Skeletal muscle tissue (tissue), 4 donors: ENCODE measurements around the gene FRMD4A. TPM values are rescaled to one million over a fixed set of nuclear protein-coding genes. Genes with fewer than 3 reads are reported as not detected.
"Not testable (repeated sequence)": the region's sequence is repeated elsewhere in the genome, so short reads cannot be mapped to it uniquely, and the experiment has no call there.

Source experiments
- H3K27ac ChIP-seq: one replicate; pipeline ENCODE4 v1.7.0; 2013; ENCODE audit warnings: mild to moderate bottlenecking, low read depth, low read length, inconsistent platforms
- H3K27me3 ChIP-seq, 3 donors: one replicate each; pipeline ENCODE4 v1.7.0; 2013; ENCODE audit warnings: low read length in 3 of 3; ENCODE audit not compliant: control insufficient read depth in 3 of 3, insufficient read depth in 3 of 3
- H3K36me3 ChIP-seq, 3 donors: one replicate each; pipeline ENCODE4 v1.7.0; 2013; ENCODE audit warnings: low read length in 3 of 3; ENCODE audit not compliant: control insufficient read depth in 3 of 3, insufficient read depth in 3 of 3
- H3K4me1 ChIP-seq, 3 donors: one replicate each; pipeline ENCODE4 v1.7.0; 2013; ENCODE audit warnings: low read length in 3 of 3, mild to moderate bottlenecking in 3 of 3; ENCODE audit not compliant: control insufficient read depth in 3 of 3, insufficient read depth in 3 of 3
- H3K4me3 ChIP-seq, 3 donors: one replicate each; pipeline ENCODE4 v1.7.0; 2013; ENCODE audit warnings: low read length in 3 of 3
- H3K9ac ChIP-seq, 3 donors: one replicate each; pipeline ENCODE4 v1.7.0; 2013; ENCODE audit warnings: low read length in 3 of 3, mild to moderate bottlenecking in 3 of 3, moderate library complexity in 2 of 3, low read depth in 1 of 3
- H3K9me3 ChIP-seq, 3 donors: one replicate each; pipeline ENCODE4 v1.7.0; 2013; ENCODE audit warnings: low read length in 3 of 3; ENCODE audit not compliant: control insufficient read depth in 3 of 3
- total RNA-seq: library from RNA; depleted of rRNA; stranded (reverse); fragments of >200 nt; gene quantifications from one replicate; pipeline ENCODE4 v1.2.3, GENCODE V29; 2014
- donor health status: Osteomylitis.

The FRMD4A gene
- total RNA-seq, 1 donor from 2014 or later = 19.3 TPM

- Histone ChIP-seq H3K36me3 (no peaks in the 10 kb centered on the region), H3K4me3 (no peak overlapping the region), H3K9me3 (no peaks in the 10 kb centered on the region), H3K4me1 (peaks cover 19 to 36% (median 34%) of the 10 kb centered on the region in 3 donors), H3K9ac (no peak overlapping the region), H3K27ac (peak overlapping the region; percentile 47), H3K27me3 (no peaks in the 10 kb centered on the region)
Observed at GRCh38 chr10:13839030-13839429, 491.7 kb downstream of the FRMD4A start.

- H3K36me3 ChIP-seq = no peaks in the 10 kb centered on the region
- no peaks in the 10 kb centered on the region for H3K9me3 ChIP-seq
- no peak overlapping the region for H3K4me3 ChIP-seq
- H3K4me1 ChIP-seq = peaks cover 19 to 34% (median 34%) of the 10 kb centered on the region in 3 donors
- H3K9ac ChIP-seq = no peak overlapping the region
- no peaks in the 10 kb centered on the region for H3K27me3 ChIP-seq
- peak overlapping the region; percentile 58 for H3K27ac ChIP-seq
Observed at GRCh38 chr10:13837966-13838365, 492.8 kb downstream of the FRMD4A start.

GRCh38 chr10:13834581-13835286, 496.0 kb downstream of the FRMD4A start:
- Histone ChIP-seq H3K9me3 (no peaks in the 10 kb centered on the region), H3K36me3 (no peaks in the 10 kb centered on the region), H3K27me3 (peaks cover 0 to 3% (median 0%) of the 10 kb centered on the region in 3 donors), H3K27ac (peak overlapping the region; percentile 34), H3K4me1 (peaks cover 24 to 40% (median 35%) of the 10 kb centered on the region in 3 donors), H3K9ac (peak overlapping the region in 1 of 3 donors; percentile 25), H3K4me3 (peak overlapping the region in 1 of 3 donors; percentile 18)

DNA sequence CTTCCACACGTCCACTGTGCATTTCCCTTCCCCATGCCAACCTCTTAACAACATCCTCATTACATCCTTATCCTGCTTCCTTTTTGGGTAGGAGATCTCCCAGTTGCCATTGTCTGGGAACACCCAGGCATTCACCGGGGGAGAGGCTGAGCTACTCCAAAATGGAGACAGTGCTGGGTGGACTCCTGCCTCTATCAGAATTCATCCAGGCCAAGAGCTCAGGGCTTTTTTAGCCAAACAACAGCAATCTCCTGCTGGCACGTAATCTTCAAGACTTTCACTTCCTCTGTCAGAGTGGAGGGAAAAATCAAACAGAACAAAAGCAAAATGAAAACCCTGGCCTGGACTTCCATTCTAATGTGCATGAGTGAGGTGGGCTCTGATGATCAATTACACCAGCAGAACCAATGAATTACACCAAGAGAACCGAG, 499.0 kb downstream of the FRMD4A start:
- Histone ChIP-seq H3K9ac (no peak overlapping the region), H3K9me3 (no peaks in the 10 kb centered on the region), H3K36me3 (no peaks in the 10 kb centered on the region), H3K27ac (peak overlapping the region; percentile 64), H3K27me3 (peaks cover 0 to 3% (median 2%) of the 10 kb centered on the region in 3 donors), H3K4me1 (peaks cover 16 to 29% (median 18%) of the 10 kb centered on the region in 3 donors), H3K4me3 (no peak overlapping the region)

DNA sequence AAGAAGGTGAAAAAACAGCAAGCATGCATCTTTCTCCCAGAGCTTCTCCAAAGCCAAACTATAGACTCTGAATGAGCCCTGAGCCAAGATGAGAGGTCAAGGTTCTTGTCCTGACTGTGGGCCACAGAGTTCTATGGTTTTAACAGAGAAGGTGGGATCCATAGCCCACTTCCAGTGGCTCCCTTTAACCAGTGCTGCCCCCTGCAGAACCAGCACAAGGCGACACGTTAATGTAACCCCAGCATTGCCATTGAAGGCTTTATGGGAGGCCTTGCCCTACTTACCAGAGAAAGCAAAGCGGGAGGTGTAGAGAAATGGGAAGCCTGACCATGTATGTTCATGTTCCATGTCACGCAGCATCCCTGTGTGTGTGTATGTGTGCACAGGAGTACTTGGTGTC, 500.3 kb downstream of the FRMD4A start:
- Histone ChIP-seq H3K36me3 (no peaks in the 10 kb centered on the region), H3K9ac (no peak overlapping the region), H3K4me3 (no peak overlapping the region), H3K4me1 (peaks cover 16 to 25% (median 17%) of the 10 kb centered on the region in 3 donors), H3K9me3 (no peaks in the 10 kb centered on the region), H3K27ac (no peak overlapping the region), H3K27me3 (peaks cover 0 to 3% (median 2%) of the 10 kb centered on the region in 3 donors)

DNA sequence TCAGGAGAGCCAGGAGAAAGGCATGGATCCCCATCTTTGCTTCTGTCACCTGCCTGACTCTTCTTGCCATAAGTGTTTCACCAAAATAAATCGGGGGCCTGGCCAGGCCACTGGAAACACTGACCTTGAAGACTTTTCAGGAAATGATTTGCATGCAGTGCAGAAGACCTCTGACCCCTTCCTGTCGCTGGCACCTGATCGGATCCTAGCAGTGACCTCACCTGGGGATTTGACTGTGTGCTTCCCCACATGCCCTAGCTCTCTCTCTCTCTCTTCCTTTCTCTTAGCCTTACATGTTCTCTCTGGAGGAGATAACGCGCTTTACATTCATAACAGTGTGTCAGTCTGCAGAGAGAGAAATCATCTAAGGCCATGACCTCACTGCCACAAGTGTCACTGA, 500.9 kb downstream of the FRMD4A start:
- peaks cover 13 to 19% (median 15%) of the 10 kb centered on the region in 3 donors for H3K4me1 ChIP-seq

GRCh38 chr10:13828284-13828683, 502.4 kb downstream of the FRMD4A start:
- not testable (repeated sequence) for H3K4me3 ChIP-seq, H3K9ac ChIP-seq, H3K27ac ChIP-seq, H3K36me3 ChIP-seq, H3K9me3 ChIP-seq, H3K27me3 ChIP-seq
- H3K4me1 ChIP-seq = peaks cover 9 to 19% (median 13%) of the 10 kb centered on the region in 3 donors

More for the DNA sequence above, 500.9 kb downstream of the FRMD4A start:
- no peaks in the 10 kb centered on the region for H3K36me3 ChIP-seq
- no peaks in the 10 kb centered on the region for H3K9me3 ChIP-seq
- no peak overlapping the region for H3K9ac ChIP-seq
- H3K4me3 ChIP-seq = no peak overlapping the region
- H3K27ac ChIP-seq = no peak overlapping the region
- H3K27me3 ChIP-seq = peaks cover 0 to 3% (median 2%) of the 10 kb centered on the region in 3 donors

GRCh38 chr10:13827076-13827797, 503.5 kb downstream of the FRMD4A start:
- Histone ChIP-seq H3K27me3 (peaks cover 0 to 6% (median 3%) of the 10 kb centered on the region in 3 donors), H3K27ac (no peak overlapping the region), H3K9ac (no peak overlapping the region), H3K4me3 (no peak overlapping the region), H3K9me3 (no peaks in the 10 kb centered on the region), H3K36me3 (no peaks in the 10 kb centered on the region), H3K4me1 (peaks cover 9 to 18% (median 17%) of the 10 kb centered on the region in 3 donors)

- H3K27me3 ChIP-seq = peaks cover 4 to 11% (median 4%) of the 10 kb centered on the region in 3 donors
- H3K4me1 ChIP-seq = peaks cover 11 to 14% (median 12%) of the 10 kb centered on the region in 3 donors
- no peaks in the 10 kb centered on the region for H3K36me3 ChIP-seq
- no peak overlapping the region for H3K4me3 ChIP-seq
- H3K27ac ChIP-seq = no peak overlapping the region
- H3K9ac ChIP-seq = no peak overlapping the region
- no peaks in the 10 kb centered on the region for H3K9me3 ChIP-seq
Observed at GRCh38 chr10:13823709-13824405, 506.9 kb downstream of the FRMD4A start.
